HG03025 (cell line): Measurements from ENCODE around the gene ZFY.

Source experiments
- ATAC-seq: cut with Tn5 transposase; IDR thresholded peaks from one replicate; pipeline ENCODE4 v1.9.1; 2021; ENCODE audit warnings: mild to moderate bottlenecking, moderate library complexity; ENCODE audit not compliant: unreplicated experiment, low FRiP score

ZFY gene

GRCh38 chrY:2934861-2935715 lies at the start of gene ZFY:
Gene ZFY, plus strand, starts transcription at chrY:2935381. Its CDS starts 18,556 bp downstream, at chrY:2953937.
- ATAC-seq, result no peak

GRCh38 chrY:2885880-2886279 lies 49.3 kb upstream of the ZFY start:
- ATAC-seq, result no peak

GRCh38 chrY:2887386-2887785 lies 47.8 kb upstream of the ZFY start:
- no peak for ATAC-seq

GRCh38 chrY:2887955-2888354 lies 47.2 kb upstream of the ZFY start:
- ATAC-seq, result no peak

- ATAC-seq, result no peak
Measured at GRCh38 chrY:2893471-2893870, 41.7 kb upstream of the ZFY start.

GRCh38 chrY:2896050-2896449 lies 39.1 kb upstream of the ZFY start:
- no peak for ATAC-seq

GRCh38 chrY:2907356-2907755 lies 27.8 kb upstream of the ZFY start:
- ATAC-seq, result no peak

GRCh38 chrY:2913066-2913815 lies 21.9 kb upstream of the ZFY start:
- ATAC-seq, result no peak

- ATAC-seq, result no peak
Measured at GRCh38 chrY:2934078-2934477, 1.1 kb upstream of the ZFY start.

- no peak for ATAC-seq
Measured at GRCh38 chrY:2935716-2936435, 695 bp downstream of the ZFY start.

GRCh38 chrY:2936436-2936750 lies 1.2 kb downstream of the ZFY start:
- no peak for ATAC-seq

- no peak for ATAC-seq
Measured at GRCh38 chrY:2937149-2937548, 2.0 kb downstream of the ZFY start.

- ATAC-seq, result no peak
Measured at GRCh38 chrY:2949590-2950252, 14.5 kb downstream of the ZFY start.

- no peak for ATAC-seq
Measured at GRCh38 chrY:2950655-2951054, 15.5 kb downstream of the ZFY start.

GRCh38 chrY:2952912-2953311 lies 17.7 kb downstream of the ZFY start:
- no peak for ATAC-seq

- ATAC-seq, result no peak
Measured at GRCh38 chrY:2954735-2955134, 19.6 kb downstream of the ZFY start.

GRCh38 chrY:2955561-2955960 lies 20.4 kb downstream of the ZFY start:
- no peak for ATAC-seq

- ATAC-seq, result no peak
Measured at GRCh38 chrY:2962061-2962460, 26.9 kb downstream of the ZFY start.

- ATAC-seq, result no peak
Measured at GRCh38 chrY:2964814-2965213, 29.6 kb downstream of the ZFY start.

- ATAC-seq, result no peak
Measured at GRCh38 chrY:2965629-2966028, 30.4 kb downstream of the ZFY start.

- ATAC-seq, result no peak
Measured at GRCh38 chrY:2969561-2969960, 34.4 kb downstream of the ZFY start.
